GM19035 (cell line): ENCODE results near the gene NEGR1.

Experiments
- ATAC-seq: cut with Tn5 transposase; IDR thresholded peaks from one replicate; pipeline ENCODE4 v1.9.1; 2021; ENCODE audit not compliant: unreplicated experiment

NEGR1 gene

DNA sequence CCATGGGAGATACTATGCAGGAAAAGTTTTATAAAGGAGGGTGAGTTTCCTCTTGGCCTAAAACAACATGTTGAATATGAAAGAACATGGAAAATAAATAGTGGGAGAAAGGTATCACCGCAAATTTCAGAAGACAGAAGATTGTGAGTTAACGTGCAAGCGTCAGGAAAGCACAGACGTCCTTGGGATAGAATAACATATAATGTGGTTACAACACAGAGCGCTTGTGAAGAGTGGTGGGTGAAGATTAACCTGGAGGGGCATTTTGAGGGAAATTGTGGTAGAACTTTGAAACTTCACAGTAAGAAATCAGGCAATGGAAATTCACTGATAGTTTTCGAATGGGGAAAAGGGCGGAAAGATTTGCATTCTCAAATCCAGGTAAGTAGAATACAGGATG lies 47.3 kb downstream of the NEGR1 start:
- no peak for ATAC-seq

- no peak for ATAC-seq
Observed at GRCh38 chr1:72230746-72231145, 51.6 kb downstream of the NEGR1 start.

DNA sequence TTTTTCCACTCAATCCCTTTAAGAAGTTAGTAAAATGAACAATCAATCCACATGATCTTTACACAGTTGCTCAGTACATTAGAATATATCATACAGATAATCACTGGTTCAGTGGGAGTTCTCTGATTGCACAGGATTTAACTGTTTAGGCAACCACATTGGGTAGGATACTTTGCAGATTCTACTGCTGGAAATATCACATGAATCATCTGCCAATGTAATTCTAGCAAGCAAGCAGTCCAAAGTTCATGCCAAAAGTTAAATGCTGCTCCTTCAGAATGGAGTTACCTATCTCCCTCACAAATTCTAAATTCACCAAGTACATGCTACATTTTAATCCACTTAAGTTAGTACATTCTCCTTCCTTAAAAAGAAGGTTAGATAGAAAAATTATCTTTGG lies 52.4 kb downstream of the NEGR1 start:
- no peak for ATAC-seq

- ATAC-seq = no peak
Observed at GRCh38 chr1:72227667-72228066, 54.7 kb downstream of the NEGR1 start.

DNA sequence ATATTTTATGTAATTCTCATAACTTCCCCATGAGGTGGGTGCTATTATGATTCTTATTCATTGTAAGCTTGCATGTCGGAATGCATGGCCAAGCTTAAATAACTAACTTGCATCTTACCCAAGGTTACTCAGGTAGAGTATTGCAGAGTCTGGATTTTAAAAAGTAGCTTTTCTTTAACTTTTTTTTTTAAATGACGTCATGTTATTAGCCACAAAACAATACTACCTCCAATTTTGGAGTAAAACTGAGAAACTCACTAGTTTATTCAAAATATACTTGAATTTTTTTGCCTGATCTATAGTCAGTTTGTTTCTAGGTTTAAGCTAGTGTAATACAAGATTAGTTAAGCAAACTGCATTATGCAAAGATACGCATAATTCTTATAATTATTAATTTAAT lies 57.8 kb downstream of the NEGR1 start:
- no peak for ATAC-seq

DNA sequence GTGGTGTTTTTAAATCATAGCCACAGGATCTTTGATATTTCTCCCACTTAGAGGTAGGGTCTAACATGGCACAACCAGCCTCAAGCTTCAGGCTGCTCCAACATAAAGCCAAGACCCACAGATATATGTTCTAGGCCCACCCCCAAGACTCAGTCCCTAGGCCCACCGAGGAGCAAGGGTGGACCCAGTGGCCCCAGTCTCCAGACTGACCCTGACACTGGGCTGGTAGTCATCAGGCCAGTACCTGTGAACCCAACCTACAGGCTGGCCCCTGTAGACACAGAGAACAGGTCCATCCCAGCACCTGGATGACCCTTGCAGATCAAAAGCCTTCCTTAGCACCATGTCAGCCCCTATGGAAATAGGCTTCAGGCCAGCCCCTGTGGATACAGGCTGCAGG lies 60.5 kb downstream of the NEGR1 start:
- ATAC-seq = no peak

DNA sequence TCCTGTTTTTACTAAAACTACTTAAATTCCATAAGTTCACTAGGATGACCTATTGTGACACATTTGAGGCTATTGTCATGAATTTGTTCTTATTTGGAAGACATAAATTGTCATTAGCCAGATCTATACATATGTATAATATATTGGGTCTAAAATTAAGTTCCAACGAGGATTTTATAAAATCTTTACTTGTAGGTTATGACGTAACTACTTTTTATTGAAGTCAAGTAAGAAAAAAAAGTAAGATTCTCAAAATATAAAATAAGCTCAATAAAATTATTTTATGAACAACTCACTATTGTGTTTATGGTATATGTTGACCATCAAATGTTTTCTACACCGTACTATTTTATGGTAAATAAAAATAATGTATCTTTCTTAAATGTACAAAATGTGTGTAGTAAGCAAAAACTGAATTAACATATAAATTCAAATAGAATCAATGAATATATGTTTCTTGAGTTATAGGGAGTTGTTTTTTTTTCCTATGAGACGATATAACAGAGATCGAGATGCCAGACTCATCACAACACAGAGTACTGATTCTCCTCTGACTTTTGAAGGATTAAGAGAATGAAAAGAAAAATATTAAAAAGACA lies 64.1 kb downstream of the NEGR1 start:
- no peak for ATAC-seq

DNA sequence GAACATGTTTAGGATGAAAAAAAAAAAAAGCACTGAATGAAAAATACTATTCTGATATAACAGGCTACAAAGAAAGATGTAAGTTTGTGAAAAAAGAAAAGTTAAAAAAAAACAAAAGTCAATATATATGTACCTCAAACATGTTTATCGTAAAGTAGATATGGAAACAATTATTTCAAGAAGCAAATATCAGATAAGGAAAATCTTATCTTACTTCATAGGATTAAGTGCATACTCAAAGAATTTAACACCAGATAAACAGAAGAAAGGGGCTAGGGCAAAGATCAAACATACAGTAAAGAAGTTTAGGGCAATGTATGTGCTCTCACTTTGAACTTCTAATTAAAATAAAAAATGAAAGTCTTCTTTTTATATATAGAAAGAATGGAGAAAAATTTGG lies 75.3 kb downstream of the NEGR1 start:
- no peak for ATAC-seq

DNA sequence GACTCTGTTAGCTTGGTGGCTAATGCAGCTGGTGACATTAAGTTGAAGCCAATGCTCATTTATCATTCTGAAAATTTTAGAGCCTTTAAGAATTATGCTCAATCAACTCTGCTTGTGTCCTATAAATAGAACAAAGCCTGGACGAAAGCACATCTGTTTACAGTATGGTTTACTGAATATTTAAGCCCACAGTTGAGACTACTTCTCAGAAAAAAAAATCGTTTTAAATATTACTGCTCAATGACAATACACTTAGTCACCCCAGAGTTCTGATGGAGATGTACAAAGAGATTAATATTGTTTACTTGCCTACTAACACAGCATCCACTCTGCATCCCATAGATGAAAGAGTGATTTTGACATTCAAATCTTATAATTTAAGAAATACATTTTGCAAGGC lies 79.6 kb downstream of the NEGR1 start:
- no peak for ATAC-seq

DNA sequence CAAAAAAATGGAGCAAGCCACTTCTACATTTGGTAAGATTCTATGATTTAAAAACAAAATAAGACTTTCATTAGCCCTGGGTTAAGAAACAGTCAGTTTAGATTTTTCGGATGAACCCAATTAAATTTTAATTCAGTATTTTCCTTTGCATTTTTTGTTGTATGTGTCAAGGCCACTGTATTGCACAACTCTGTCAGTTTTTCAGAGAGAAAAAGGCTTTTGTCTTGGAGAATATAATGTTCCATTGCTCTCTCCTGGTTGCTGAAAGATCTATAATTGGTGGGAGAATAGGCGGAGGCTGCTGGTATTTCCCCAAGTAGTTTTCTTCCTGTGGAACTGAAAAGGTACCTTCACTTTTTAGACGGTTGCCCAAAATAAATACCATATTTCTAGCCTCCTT lies 84.6 kb downstream of the NEGR1 start:
- no peak for ATAC-seq

GRCh38 chr1:72186733-72187307 lies 95.5 kb downstream of the NEGR1 start:
- ATAC-seq = no peak

DNA sequence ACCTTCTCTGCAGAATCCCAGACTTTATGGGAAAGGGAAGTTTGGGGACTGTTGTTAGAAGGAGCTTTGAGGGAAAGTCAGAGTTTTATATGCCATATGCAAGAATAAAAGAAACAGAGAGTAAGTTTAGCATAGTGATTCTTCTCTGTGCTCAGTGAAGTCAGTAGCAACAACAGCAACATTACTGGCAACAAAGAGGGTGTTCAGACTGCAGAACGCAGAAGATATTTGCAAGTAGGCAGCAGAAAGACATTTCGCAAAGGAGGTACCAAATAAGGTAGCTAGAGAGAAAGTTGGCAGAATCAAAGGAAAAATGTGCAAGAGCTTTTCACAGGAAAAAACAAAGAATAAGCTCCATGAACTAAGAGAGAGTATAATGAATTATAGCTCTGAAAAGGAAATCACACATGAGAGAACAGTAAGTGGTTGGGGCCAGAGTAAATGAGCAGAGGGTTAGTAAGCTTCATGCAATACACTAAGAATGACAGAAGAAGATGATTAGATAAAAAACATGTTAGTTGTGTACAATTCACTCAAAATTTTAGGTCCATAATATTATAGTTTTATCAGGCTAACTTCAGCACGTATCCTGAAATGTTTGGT lies 98.1 kb downstream of the NEGR1 start:
- no peak for ATAC-seq

DNA sequence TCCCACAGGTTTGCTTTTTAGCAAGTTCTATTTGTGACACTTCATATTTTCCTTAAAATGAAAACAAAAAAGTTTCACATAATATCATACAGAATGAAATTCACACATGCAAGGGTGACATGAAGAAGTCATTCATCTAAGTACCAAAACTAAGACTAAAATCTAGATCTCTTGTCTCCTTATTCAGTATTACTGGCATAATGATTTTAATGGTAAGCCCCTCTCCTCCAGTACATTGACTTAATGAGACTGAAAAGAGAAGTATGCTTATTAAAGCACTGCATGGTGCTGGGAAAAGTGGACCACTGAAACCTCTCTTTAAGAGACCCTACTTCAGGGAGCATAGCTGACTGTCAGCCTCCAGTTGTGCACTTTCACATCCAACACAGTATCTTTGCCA lies 99.5 kb downstream of the NEGR1 start:
- no peak for ATAC-seq

- no peak for ATAC-seq
Observed at GRCh38 chr1:72178266-72178665, 104.1 kb downstream of the NEGR1 start.

GRCh38 chr1:72177711-72178110 lies 104.6 kb downstream of the NEGR1 start:
- ATAC-seq = no peak

- no peak for ATAC-seq
Observed at GRCh38 chr1:72170246-72170645, 112.1 kb downstream of the NEGR1 start.

DNA sequence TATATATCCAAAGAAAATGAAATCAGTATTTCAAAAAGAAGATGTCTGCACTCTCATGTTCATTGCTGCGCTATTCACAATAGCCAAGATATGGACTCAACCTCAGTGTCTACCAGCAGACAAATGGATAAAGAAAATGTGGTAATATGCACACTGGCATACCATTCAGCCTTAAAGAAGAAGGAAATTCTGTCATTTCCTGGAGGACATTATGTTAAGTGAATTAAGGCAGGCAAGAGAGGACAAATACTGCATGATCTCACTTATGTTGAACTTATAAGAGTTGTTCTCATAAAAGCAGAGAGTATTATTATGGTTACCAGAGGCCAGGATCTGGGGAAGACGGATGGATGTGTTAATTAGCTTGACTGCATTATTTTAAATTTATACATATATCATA lies 115.9 kb downstream of the NEGR1 start:
- no peak for ATAC-seq

- ATAC-seq = no peak
Observed at GRCh38 chr1:72150508-72150907, 131.8 kb downstream of the NEGR1 start.

- no peak for ATAC-seq
Observed at GRCh38 chr1:72141875-72142274, 140.5 kb downstream of the NEGR1 start.

- no peak for ATAC-seq
Observed at GRCh38 chr1:72140222-72140621, 142.1 kb downstream of the NEGR1 start.

DNA sequence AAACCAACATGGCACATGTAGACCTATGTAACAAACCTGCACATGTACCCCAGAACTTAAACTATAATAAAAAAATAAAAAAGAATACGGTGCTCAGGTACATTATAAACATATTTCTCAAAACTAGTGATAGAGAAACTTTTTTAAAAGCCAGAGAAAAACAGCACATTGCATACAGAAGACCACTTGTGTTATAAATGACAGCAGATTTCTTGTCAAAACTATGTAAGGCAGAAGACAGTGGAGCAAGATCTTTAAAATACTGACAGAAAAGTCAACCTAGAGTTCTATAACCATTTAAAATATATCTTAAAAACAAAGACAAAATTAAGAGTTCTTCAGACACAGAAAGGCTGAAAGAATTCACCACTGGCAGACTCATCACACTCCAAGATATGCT lies 144.7 kb downstream of the NEGR1 start:
- ATAC-seq = no peak

GRCh38 chr1:72129869-72130268 lies 152.5 kb downstream of the NEGR1 start:
- ATAC-seq = no peak
